T-helper 1 cell treated with Interleukin-12 subunit alpha and Interleukin-12 subunit beta and Interleukin-4 antibody, amounts not matched to agents 30 ng/mL and 1 ng/mL, for 36 hours (primary cell): ENCODE data around the gene OR52N2. TPM values are rescaled to one million over a fixed set of nuclear protein-coding genes. Genes with fewer than 3 reads are reported as not detected.

Experiments used
- total RNA-seq: library from RNA; stranded (reverse); gene quantifications from 2 replicates; pipeline ENCODE4 v1.2.3, GENCODE V29; 2022

The OR52N2 gene
- total RNA-seq, 1 donor from 2014 or later: not detected

Other genes starting within 250 kb of the OR52N2 start
- not detected in 2 replicates for gene OR52B6, start 228.0 kb upstream of the OR52N2 start, total RNA-seq
- 0.07 and 0.10 TPM in 2 replicates for gene TRIM6, start 212.3 kb upstream of the OR52N2 start, total RNA-seq
- gene TRIM34, start 183.9 kb upstream of the OR52N2 start, total RNA-seq: 9.7 and 9.8 TPM in 2 replicates
- gene TRIM5, start 123.8 kb upstream of the OR52N2 start, total RNA-seq: 22.1 and 24.0 TPM in 2 replicates
- 280 and 282 TPM in 2 replicates for gene TRIM22, start 119.1 kb upstream of the OR52N2 start, total RNA-seq
- 0.17 and 0.37 TPM in 2 replicates for gene OR56B1, start 72.5 kb upstream of the OR52N2 start, total RNA-seq
- gene OR52N4, start 54.7 kb upstream of the OR52N2 start, total RNA-seq: 1.1 and 1.9 TPM in 2 replicates
- gene OR52N5, start 25.6 kb upstream of the OR52N2 start, total RNA-seq: not detected in 2 replicates
- not detected in 2 replicates for gene OR52N1, start 17.7 kb upstream of the OR52N2 start, total RNA-seq
- gene OR52E6, start 33.0 kb downstream of the OR52N2 start, total RNA-seq: not detected in 2 replicates
- not detected in 2 replicates for gene OR52E8, start 48.8 kb downstream of the OR52N2 start, total RNA-seq
- gene OR52E4, start 71.7 kb downstream of the OR52N2 start, total RNA-seq: not detected in 2 replicates
- gene OR52E5, start 84.3 kb downstream of the OR52N2 start, total RNA-seq: not detected in 2 replicates
- not detected in 2 replicates for gene OR56A3, start 133.3 kb downstream of the OR52N2 start, total RNA-seq
- gene OR56A5, start 159.6 kb downstream of the OR52N2 start, total RNA-seq: not detected in 2 replicates
- gene OR52L1, start 178.1 kb downstream of the OR52N2 start, total RNA-seq: not detected in 2 replicates
- not detected in 2 replicates for gene OR56A4, start 198.0 kb downstream of the OR52N2 start, total RNA-seq
- not detected in 2 replicates for gene OR56A1, start 221.8 kb downstream of the OR52N2 start, total RNA-seq